HG03378 (cell line): Measurements from ENCODE around the gene NAA15.
"Not testable (repeated sequence)": the region's sequence is repeated elsewhere in the genome, so short reads cannot be mapped to it uniquely, and the experiment has no call there.

Source experiments
- ATAC-seq: cut with Tn5 transposase; IDR thresholded peaks from one replicate; pipeline ENCODE4 v1.9.1; 2021; ENCODE audit warnings: mild to moderate bottlenecking, moderate library complexity; ENCODE audit not compliant: unreplicated experiment

The NAA15 gene

GRCh38 chr4:139301113-139301820, at the start of gene NAA15:
TSS of gene NAA15 (plus strand) at chr4:139301505. CDS start at chr4:139301778, 273 bp downstream.
- peak; percentile 78 for ATAC-seq

- no peak for ATAC-seq
Measured at GRCh38 chr4:139253046-139253445, 48.3 kb upstream of the NAA15 start.

GRCh38 chr4:139253713-139254112, 47.6 kb upstream of the NAA15 start:
- ATAC-seq, result no peak

- not testable (repeated sequence) for ATAC-seq
Measured at GRCh38 chr4:139255581-139255980, 45.7 kb upstream of the NAA15 start.

- ATAC-seq, result no peak
Measured at GRCh38 chr4:139256349-139256748, 45.0 kb upstream of the NAA15 start.

GRCh38 chr4:139265654-139266053, 35.7 kb upstream of the NAA15 start:
- ATAC-seq, result no peak

GRCh38 chr4:139266208-139266582, 35.1 kb upstream of the NAA15 start:
- no peak for ATAC-seq

- peak; percentile 98 for ATAC-seq
Measured at GRCh38 chr4:139266583-139267257, 34.6 kb upstream of the NAA15 start.

GRCh38 chr4:139267301-139267700, 34.0 kb upstream of the NAA15 start:
- ATAC-seq, result no peak

- no peak for ATAC-seq
Measured at GRCh38 chr4:139273835-139274234, 27.5 kb upstream of the NAA15 start.

- ATAC-seq, result no peak
Measured at GRCh38 chr4:139274790-139275189, 26.5 kb upstream of the NAA15 start.

- ATAC-seq, result no peak
Measured at GRCh38 chr4:139275281-139275735, 26.0 kb upstream of the NAA15 start.

GRCh38 chr4:139278485-139278884, 22.8 kb upstream of the NAA15 start:
- ATAC-seq, result no peak

GRCh38 chr4:139278912-139279759, 22.2 kb upstream of the NAA15 start:
- ATAC-seq, result no peak

- ATAC-seq, result peak; percentile 51
Measured at GRCh38 chr4:139279760-139280620, 21.3 kb upstream of the NAA15 start, which contains the start of gene MGARP. TSS of gene MGARP (minus strand) at chr4:139280225. CDS start at chr4:139280158, 67 bp downstream.

GRCh38 chr4:139282065-139282720, 19.1 kb upstream of the NAA15 start:
- ATAC-seq, result no peak

- no peak for ATAC-seq
Measured at GRCh38 chr4:139282721-139283075, 18.6 kb upstream of the NAA15 start.

GRCh38 chr4:139286186-139286698, 15.1 kb upstream of the NAA15 start:
- no peak for ATAC-seq

GRCh38 chr4:139295206-139295941, 5.9 kb upstream of the NAA15 start:
- ATAC-seq, result peak; percentile 89
